OCI-LY7 (cell line): ENCODE measurements around the gene CTRB1. TPM values are rescaled to one million over a fixed set of nuclear protein-coding genes. Genes with fewer than 3 reads are reported as not detected.

Experiments used
- BruUV-seq: library from RNA; stranded (reverse); fragments of 400-500 nt; replicated peaks from 2 replicates; lab custom pipeline; 2021; lab: Mats Ljungman, UMichigan
- CTCF ChIA-PET: fragments of 300-600 bp; sonication (Branson Sonifier 250); formaldehyde crosslinking; loops from one replicate; lab custom pipeline; 2022; ENCODE audit warnings: antibody characterized with exemption; ENCODE audit not compliant: unreplicated experiment; lab: Charles Lee
- POLR2A ChIA-PET: fragments of 300-600 bp; sonication (Branson Sonifier 250); formaldehyde crosslinking; loops from one replicate; lab custom pipeline; 2022; ENCODE audit warnings: antibody characterized with exemption; lab: Charles Lee
- DNase-seq: peaks from one replicate; pipeline ENCODE4 v3.0.0-alpha.2; 2015; ENCODE audit warnings: low spot score
- H2AFZ ChIP-seq: fragments of 200-600 bp; sonication (generic), shearing (Covaris generic); 2 replicates; pipeline ENCODE4 v1.6.1; 2014; ENCODE audit warnings: mild to moderate bottlenecking, antibody characterized with exemption, low read length, moderate library complexity
- H3K27ac ChIP-seq: fragments of 200-600 bp; sonication (generic); 2 replicates; pipeline ENCODE4 v1.5.1; 2014; ENCODE audit warnings: mixed run types, low read depth, mild to moderate bottlenecking, moderate library complexity, low read length, inconsistent platforms; ENCODE audit not compliant: poor library complexity, severe bottlenecking
- H3K36me3 ChIP-seq: fragments of 200-600 bp; sonication (generic); 2 replicates; pipeline ENCODE4 v1.6.1; 2014; ENCODE audit warnings: mild to moderate bottlenecking, antibody characterized with exemption, low read length, moderate library complexity, mixed read lengths; ENCODE audit not compliant: insufficient read depth
- H3K4me1 ChIP-seq: fragments of 200-600 bp; sonication (generic); 2 replicates; pipeline ENCODE4 v1.5.1; 2014; ENCODE audit warnings: mild to moderate bottlenecking, low read length; ENCODE audit not compliant: insufficient read depth, poor library complexity, severe bottlenecking
- H3K4me2 ChIP-seq: fragments of 200-600 bp; sonication (generic); 2 replicates; pipeline ENCODE4 v1.6.1; 2014; ENCODE audit warnings: mild to moderate bottlenecking, low read length
- H3K4me3 ChIP-seq: fragments of 200-600 bp; sonication (generic); 2 replicates; pipeline ENCODE4 v1.5.1; 2014; ENCODE audit warnings: mild to moderate bottlenecking, low read depth, low read length; ENCODE audit not compliant: poor library complexity, severe bottlenecking
- H3K79me2 ChIP-seq: fragments of 200-600 bp; sonication (generic); 2 replicates; pipeline ENCODE4 v1.6.1; 2016; ENCODE audit warnings: low read depth, mild to moderate bottlenecking, low read length, moderate library complexity, mixed read lengths; ENCODE audit not compliant: insufficient read depth
- H3K9me2 ChIP-seq: fragments of 200-600 bp; sonication (generic); 2 replicates; pipeline ENCODE4 v1.6.1; 2016; ENCODE audit warnings: mild to moderate bottlenecking, low read length, mixed read lengths; ENCODE audit not compliant: insufficient read depth
- H3K9me3 ChIP-seq: fragments of 200-600 bp; sonication (generic); 2 replicates; pipeline ENCODE4 v1.6.1; 2014; ENCODE audit warnings: mild to moderate bottlenecking, mixed run types, low read length, mixed read lengths
- H4K20me1 ChIP-seq: fragments of 200-600 bp; sonication (generic); 2 replicates; pipeline ENCODE4 v1.6.1; 2014; ENCODE audit warnings: mild to moderate bottlenecking, antibody characterized with exemption, low read length, moderate library complexity, mixed read lengths; ENCODE audit not compliant: insufficient read depth
- EZH2phosphoT487 ChIP-seq: fragments of 200-600 bp; sonication (generic); IDR thresholded peaks from 2 replicates; pipeline ENCODE4 v1.6.1; 2018; ENCODE audit warnings: low read depth, borderline replicate concordance, mild to moderate bottlenecking, mixed run types, antibody characterized with exemption, low read length, moderate library complexity, mixed read lengths
- intact Hi-C: fragments of 100-400 bp; cut with micrococcal nuclease; formaldehyde crosslinking; loops from one replicate; pipeline ENCODE4 v1.10.0; 2022; ENCODE audit not compliant: unreplicated experiment
- total RNA-seq, 2 experiments: library from RNA; depleted of rRNA in 1 of 2; stranded (reverse); fragments of >200 nt in 1 of 2; shearing (Covaris generic) in 1 of 2; gene quantifications; 2 replicates each; pipeline ENCODE4 v1.2.3, GENCODE V29; 2014 to 2022
- TF ChIP-seq, protein P1 (sequence below): fragments of 200-600 bp; sonication (generic); conservative IDR thresholded peaks from 2 replicates; pipeline ENCODE4 v1.5.1; 2014; ENCODE audit warnings: mild to moderate bottlenecking, antibody characterized with exemption, low read length, moderate library complexity, mixed read lengths

CTRB1 gene
- total RNA-seq, 2 experiments from 2014 or later: not detected

DNA sequence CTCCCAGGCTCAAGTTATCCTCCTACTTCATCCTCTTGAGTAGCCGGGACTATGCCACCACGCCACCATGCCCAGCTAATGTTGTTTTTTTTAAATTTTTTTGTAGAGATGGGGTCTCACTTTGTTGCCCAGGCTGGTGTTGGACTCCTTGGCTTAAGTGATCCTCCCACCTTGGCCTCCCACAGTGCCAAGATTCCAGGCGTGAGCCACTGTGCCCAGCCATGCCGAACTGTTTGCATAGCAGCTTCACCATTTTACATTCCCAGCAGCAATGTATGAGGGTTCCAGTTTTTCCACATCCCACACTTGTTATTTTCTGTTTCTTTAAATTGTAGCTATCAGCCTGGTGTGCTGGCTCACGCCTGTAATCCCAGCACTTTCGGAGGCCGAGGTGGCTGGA, 2.2 kb upstream of the CTRB1 start:
- no peaks in the 10 kb centered on the region for H3K4me1 ChIP-seq
- no peaks in the 10 kb centered on the region for H3K9me2 ChIP-seq
- no peak overlapping the region for H3K27ac ChIP-seq
- intact Hi-C loops: no loop called here
- no peaks in the 10 kb centered on the region for H4K20me1 ChIP-seq
- TF ChIP-seq EZH2phosphoT487: no peak
- TF ChIP-seq, protein P1, sequence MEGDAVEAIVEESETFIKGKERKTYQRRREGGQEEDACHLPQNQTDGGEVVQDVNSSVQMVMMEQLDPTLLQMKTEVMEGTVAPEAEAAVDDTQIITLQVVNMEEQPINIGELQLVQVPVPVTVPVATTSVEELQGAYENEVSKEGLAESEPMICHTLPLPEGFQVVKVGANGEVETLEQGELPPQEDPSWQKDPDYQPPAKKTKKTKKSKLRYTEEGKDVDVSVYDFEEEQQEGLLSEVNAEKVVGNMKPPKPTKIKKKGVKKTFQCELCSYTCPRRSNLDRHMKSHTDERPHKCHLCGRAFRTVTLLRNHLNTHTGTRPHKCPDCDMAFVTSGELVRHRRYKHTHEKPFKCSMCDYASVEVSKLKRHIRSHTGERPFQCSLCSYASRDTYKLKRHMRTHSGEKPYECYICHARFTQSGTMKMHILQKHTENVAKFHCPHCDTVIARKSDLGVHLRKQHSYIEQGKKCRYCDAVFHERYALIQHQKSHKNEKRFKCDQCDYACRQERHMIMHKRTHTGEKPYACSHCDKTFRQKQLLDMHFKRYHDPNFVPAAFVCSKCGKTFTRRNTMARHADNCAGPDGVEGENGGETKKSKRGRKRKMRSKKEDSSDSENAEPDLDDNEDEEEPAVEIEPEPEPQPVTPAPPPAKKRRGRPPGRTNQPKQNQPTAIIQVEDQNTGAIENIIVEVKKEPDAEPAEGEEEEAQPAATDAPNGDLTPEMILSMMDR: no peak
- no peak overlapping the region for H3K4me3 ChIP-seq
- H2AFZ ChIP-seq: no peak overlapping the region
- ChIA-PET CTCF (no interaction called here), POLR2A (no interaction called here)
- BruUV-seq: no TSS peak
- H3K36me3 ChIP-seq: no peaks in the 10 kb centered on the region
- no peak for DNase-seq
- no peaks in the 10 kb centered on the region for H3K79me2 ChIP-seq
- no peaks in the 10 kb centered on the region for H3K9me3 ChIP-seq
- no peak overlapping the region for H3K4me2 ChIP-seq

DNA sequence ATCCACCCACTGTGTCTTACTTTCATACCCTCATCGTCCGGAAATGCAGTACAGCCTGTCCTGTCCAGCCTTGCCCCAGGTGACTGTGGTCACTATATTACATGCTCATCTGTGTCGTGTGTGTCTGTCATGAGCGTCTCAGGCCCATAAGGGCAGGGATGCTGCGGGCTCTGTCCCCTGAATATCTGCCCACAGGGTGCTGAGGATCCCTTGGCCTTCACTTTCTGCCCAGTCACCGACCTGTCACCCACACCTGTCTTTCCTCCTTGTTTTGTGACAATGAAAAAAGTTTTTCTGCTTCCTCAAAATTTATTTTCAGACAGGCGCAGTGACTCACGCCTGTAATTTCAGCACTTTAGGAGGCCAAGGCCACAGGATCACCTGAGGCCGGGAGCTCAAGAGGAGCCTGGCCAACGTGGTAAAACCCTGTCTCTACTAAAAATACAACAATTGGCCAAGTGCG, 1.4 kb upstream of the CTRB1 start:
- no peak overlapping the region for H3K27ac ChIP-seq
- CTCF ChIA-PET: no interaction called here
- BruUV-seq: no TSS peak
- no peak overlapping the region for H3K4me2 ChIP-seq
- H4K20me1 ChIP-seq: no peaks in the 10 kb centered on the region
- H2AFZ ChIP-seq: no peak overlapping the region
- intact Hi-C loops: no loop called here
- TF ChIP-seq, protein P1: no peak
- TF ChIP-seq EZH2phosphoT487: no peak
- no peaks in the 10 kb centered on the region for H3K79me2 ChIP-seq
- no peaks in the 10 kb centered on the region for H3K9me3 ChIP-seq
- no peaks in the 10 kb centered on the region for H3K4me1 ChIP-seq
- no peaks in the 10 kb centered on the region for H3K36me3 ChIP-seq
- POLR2A ChIA-PET: no interaction called here
- no peak overlapping the region for H3K4me3 ChIP-seq
- no peak for DNase-seq
- H3K9me2 ChIP-seq: no peaks in the 10 kb centered on the region

DNA sequence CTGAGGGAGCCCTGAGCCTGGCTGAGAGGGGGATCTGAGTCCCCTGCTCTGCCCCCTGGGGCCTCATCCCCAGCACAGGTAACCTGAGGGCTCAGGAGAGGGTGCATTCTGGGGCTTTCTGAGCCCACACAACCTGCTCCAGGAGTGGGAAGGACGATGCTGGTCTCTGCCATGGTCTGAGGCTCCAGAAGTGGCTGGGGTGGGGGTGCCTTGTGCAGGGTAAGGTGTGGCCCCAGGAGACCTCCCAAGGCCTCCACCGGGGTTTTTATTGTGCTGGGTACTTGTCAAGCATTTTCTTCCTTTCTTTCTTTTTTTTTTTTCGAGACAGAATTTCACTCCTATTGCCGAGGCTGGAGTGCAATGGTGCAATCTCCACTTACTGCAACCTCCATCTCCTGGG, 300 bp downstream of the CTRB1 start:
- Histone ChIP-seq H3K9me2 (no peaks in the 10 kb centered on the region), H3K4me1 (no peaks in the 10 kb centered on the region), H4K20me1 (no peaks in the 10 kb centered on the region), H3K79me2 (no peaks in the 10 kb centered on the region), H3K27ac (no peak overlapping the region), H2AFZ (peak overlapping the region; percentile 74; the same call in 1 of the 2 replicates), H3K9me3 (no peaks in the 10 kb centered on the region), H3K36me3 (no peaks in the 10 kb centered on the region), H3K4me3 (no peak overlapping the region), H3K4me2 (no peak overlapping the region)
- TF ChIP-seq, protein P1: no peak
- TF ChIP-seq EZH2phosphoT487: no peak
- ChIA-PET CTCF (interaction anchor here (1.2 kb wide), 1 partner anchor 14 kb away, joined by 4 read pairs; no protein-coding TSS in a partner anchor), POLR2A (interaction anchor here (0.7 to 1.2 kb wide), 3 partner anchors 12 to 20 kb away, joined by 3 to 4 read pairs (median 3); no protein-coding TSS in a partner anchor)
- DNase-seq: no peak
- BruUV-seq: no TSS peak
- intact Hi-C loops: loop anchor here (2.0 kb wide), 1 partner anchor 16 kb away; no protein-coding TSS in a partner anchor
